T-helper 1 cell (primary cell): ENCODE measurements around the gene ELOVL3.

Source experiments
- DNase-seq, 5 donors: peaks; one replicate each; pipeline ENCODE4 v3.0.0-alpha.2; 2012 to 2020

The ELOVL3 gene

DNA sequence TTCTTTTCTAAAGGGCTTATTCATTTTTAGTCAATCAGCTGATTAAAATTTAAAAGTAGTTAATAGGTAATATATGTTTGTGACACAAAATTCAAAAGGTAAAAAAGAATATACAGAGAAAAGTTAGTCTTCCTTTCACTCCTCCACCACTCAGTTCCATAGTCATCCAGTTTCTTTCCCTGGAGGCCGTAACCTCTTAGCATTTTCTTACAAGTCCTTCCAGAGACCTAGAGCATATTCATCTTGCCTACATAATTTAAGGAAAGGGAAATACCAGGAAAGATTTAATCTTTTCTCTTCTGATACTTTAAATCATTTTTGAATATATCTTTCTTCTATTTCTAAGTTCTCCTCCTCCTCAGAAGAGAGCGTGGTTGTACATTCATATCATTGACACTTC, 29.3 kb downstream of the ELOVL3 start:
- DNase-seq: no peak

DNA sequence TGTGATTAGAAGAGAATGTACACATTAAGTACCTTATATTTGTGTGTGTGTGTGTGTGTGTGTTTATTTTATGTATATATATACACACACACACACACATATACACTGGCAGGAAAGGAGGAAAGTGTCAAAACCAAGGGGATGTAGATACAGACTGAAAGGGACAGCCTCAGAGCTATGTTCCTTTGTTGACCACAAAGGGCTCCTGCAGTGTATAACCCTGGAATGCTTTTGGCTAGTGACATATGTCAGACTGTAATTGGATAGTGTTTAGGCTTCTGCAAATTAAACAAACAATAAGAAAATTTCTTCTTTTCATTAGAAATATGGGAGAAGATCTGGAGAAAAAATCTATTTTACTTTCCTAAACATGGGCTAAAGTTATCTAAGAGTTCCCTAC, 35.1 kb downstream of the ELOVL3 start:
- no peak for DNase-seq

DNA sequence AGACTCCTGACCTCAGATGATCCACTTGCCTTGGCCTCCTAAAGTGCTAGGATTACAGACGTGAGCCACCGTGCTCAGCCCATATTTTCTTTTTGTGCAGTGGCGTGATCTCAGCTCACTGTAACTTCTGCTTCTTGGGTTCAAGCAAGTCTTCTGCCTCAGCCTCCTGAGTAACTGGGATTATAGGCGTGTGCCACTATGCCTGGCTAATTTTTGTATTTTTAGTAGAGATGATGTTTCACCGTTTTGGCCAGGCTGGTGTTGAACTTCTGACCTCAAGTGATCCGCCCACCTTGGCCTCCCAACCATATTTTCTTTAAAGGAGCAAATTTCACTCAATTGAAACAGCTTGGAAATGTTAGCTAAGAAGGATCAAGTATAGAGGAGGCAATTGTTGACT, 35.7 kb downstream of the ELOVL3 start:
- DNase-seq: no peak

DNA sequence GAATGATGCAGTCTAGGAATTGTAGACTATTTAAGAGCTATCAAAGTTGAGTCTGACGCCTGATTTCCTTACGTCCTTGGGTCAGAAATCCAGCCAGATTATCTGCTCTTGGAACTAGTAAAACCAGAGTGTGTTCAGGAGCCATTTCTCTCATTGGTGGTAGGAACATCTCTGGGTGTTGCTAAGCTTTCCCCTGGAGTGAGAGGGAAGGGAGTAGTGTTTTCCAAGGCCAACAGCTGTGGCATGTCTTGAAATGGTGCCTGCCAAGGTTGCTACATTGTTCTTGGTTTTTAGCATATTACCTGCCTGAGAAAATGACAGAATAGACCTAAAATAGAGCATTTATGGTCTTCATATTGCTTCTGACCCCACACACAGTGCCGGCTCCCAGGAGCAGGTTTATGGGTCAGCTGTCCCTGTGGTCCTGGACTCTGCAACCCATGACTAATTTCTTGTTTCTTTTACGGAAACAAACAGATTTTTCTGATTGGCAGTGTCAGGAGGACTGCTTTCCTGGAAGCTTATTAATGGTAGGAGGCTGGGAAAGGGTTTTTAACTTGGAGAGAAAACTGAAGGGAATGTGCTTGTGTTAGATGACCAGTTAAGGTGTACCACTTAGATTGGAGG, 36.8 kb downstream of the ELOVL3 start:
- DNase-seq: no peak

DNA sequence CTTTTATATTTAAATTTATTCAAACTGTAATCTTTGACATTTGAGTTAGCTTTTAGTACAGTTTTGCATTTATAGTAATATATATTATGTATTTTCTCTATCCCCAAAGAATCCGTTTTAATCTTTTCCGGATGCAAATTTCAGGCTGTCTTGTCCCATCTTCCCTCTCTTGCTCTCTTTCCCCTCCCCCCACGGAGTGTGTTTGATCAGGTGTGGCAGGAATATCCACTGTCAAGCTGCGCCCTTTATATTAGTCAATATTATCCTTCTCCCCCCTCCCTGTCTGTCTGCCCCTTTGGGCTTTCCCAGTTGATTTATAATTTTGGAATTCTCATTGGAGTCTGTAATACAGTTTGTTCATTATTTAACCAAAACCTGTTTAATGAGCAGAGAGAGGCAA, 38.3 kb downstream of the ELOVL3 start:
- no peak for DNase-seq

DNA sequence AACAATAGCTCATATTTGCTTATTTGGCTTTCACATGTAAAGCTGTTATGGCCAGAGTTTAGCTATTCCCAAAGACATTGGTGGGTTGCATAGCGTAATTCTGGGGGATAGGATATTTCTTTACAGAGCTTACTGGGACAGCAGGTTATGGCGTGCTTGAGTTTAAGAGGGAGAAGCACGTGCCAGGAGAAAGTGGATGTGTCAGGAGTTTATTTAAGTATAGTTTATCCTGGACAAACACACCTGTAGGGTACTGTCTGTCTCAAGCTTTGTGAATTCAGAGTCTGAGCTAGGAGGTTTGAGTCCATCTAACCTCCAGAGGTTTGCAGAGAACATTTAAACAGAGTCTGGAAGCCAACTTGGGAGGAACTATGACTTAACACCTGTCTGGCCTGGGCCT, 40.6 kb downstream of the ELOVL3 start:
- no peak for DNase-seq

DNA sequence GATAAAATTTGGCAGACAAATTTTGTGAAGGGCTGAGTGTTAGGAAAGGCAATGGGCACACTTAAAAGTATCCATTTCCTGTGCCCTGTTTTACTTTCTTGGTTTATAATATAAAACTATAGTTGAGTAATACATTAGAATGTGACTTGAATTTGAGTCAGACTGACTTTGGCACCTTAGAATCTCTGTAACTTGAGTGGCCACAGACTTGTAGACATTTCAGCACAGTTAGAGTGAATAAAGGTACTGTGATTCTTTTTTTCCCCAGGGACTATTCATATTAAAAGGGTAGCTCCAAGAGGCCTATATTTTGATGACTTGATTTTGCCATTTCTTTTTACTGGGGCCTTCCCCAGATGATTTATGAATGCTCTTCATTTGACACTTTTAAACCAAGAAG, 41.6 kb downstream of the ELOVL3 start:
- no peak for DNase-seq

DNA sequence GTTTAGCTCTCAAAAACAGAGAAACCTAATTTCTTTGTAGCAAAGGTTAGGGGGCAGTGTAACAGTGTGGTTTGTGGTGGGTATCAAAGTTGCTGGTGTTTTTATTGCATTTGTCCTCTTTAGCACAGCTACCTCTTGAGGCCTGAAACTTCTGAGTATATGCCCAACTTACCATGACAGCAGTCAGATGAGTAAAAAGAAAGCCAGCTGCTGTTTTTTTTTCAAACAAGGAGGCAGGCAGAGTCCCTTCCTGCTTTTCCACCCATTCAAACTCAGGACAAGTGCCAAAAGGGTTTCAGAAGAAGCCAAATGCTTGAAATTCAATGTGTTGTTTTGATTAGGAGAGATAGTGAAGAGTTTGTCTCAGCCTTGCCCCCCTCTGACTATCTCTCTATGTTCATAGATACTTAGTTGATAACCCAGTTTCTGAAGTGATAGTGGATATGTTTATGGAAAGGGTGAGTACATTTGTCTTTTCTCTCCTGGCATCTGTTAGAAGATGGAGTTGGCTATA, 42.3 kb downstream of the ELOVL3 start:
- no peak for DNase-seq

DNA sequence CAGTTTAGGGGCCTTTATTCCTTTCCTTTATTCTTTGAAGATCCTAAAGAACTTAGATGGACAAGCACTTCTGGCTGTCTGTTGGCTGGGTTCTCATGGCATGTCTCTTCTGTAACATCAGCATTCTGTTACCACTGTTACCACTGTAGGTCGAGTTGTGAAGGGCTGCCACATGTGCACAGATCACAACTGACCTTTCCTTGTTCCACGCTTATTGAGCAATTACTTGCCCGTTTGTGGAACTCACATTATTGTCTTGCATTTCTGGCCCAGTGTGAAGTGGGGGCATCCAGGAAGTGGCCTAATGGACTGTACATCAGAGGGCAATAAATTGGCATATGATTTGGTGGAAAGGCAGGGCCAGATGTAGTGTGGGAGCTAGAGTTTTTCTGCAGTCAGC, 42.9 kb downstream of the ELOVL3 start:
- no peak for DNase-seq

DNA sequence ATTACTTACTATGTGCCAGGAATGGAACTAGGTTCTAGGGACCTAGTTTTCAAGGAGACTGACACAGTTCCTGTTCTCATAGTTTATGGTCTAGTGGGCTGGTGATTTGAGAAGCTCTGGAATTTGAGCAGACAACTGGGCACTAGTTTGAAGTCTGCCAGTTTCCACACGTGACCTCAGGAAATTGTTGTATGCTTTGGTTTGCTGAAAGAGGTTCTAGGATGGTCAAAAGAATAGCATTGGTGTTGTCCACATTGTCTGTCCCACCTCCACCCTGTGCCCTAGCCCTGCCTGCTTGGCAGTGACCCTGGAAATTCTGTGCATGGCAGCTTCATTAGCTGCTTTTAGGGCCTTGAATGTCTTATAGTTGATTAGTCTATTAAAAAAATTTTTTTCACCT, 48.0 kb downstream of the ELOVL3 start:
- DNase-seq: no peak

DNA sequence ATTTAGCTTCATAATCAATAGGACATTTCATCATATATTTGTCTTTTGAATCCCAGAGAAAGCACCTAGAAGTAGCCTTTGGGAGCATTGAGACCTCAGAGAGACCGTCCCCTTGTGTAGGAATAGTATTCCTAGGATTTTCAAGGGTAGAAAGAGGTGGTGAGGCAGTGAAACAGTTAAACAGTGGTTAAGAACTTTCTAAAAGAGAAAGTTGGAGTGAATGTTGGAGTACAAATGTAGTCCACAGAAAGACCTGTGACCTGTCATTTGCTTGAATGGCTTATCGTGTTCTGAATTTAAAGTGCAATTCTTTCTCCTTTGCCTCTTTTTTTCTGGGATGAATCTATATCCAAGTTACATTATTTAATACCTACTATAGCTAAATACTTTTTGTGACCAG, 49.2 kb downstream of the ELOVL3 start:
- no peak for DNase-seq

DNA sequence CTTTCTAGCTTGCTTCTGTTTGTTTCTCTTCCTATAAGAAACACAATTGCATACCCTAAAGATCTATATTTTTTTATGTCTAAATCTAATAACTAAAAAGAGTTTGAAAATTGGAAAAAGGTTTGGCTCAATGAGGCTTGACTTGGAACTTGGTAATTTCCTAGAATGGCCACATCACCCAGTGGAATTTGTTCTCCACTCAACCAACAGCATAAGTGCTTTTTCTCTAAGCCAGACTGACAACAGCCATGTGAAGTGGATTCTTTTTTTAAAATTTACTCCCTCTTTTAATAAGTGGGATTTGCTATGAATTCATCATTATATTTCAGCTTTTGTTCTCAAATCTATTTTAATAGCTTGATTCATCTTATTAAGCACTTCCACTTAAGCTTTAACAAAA, 53.0 kb downstream of the ELOVL3 start:
- DNase-seq: no peak
